Muscle layer of duodenum (tissue), 2 donors: ENCODE data around the gene WWOX.

ENCODE experiments used
- H3K27ac ChIP-seq: one replicate; pipeline ENCODE4 v1.7.0; 2013; ENCODE audit warnings: mild to moderate bottlenecking, low read length
- H3K27me3 ChIP-seq: one replicate; pipeline ENCODE4 v1.7.0; 2013; ENCODE audit warnings: low read depth, mild to moderate bottlenecking, control low read depth, low read length
- H3K36me3 ChIP-seq, 2 donors: one replicate each; pipeline ENCODE4 v1.7.0; 2013; ENCODE audit warnings: low read length in 2 of 2, control low read depth in 1 of 2, mild to moderate bottlenecking in 1 of 2; ENCODE audit not compliant: insufficient read depth in 2 of 2, control insufficient read depth in 1 of 2
- H3K4me1 ChIP-seq, 2 donors: one replicate each; pipeline ENCODE4 v1.7.0; 2013; ENCODE audit warnings: low read length in 2 of 2, mild to moderate bottlenecking in 2 of 2, control low read depth in 1 of 2, moderate library complexity in 1 of 2; ENCODE audit not compliant: insufficient read depth in 2 of 2, control insufficient read depth in 1 of 2
- H3K4me3 ChIP-seq, 2 donors: one replicate each; pipeline ENCODE4 v1.7.0; 2013; ENCODE audit warnings: low read length in 2 of 2, low read depth in 1 of 2, mild to moderate bottlenecking in 1 of 2
- H3K9me3 ChIP-seq, 2 donors: one replicate each; pipeline ENCODE4 v1.7.0; 2013; ENCODE audit warnings: low read length in 2 of 2, control low read depth in 1 of 2, mild to moderate bottlenecking in 1 of 2; ENCODE audit not compliant: control insufficient read depth in 1 of 2
- donor health status: healthy.

Gene WWOX

DNA sequence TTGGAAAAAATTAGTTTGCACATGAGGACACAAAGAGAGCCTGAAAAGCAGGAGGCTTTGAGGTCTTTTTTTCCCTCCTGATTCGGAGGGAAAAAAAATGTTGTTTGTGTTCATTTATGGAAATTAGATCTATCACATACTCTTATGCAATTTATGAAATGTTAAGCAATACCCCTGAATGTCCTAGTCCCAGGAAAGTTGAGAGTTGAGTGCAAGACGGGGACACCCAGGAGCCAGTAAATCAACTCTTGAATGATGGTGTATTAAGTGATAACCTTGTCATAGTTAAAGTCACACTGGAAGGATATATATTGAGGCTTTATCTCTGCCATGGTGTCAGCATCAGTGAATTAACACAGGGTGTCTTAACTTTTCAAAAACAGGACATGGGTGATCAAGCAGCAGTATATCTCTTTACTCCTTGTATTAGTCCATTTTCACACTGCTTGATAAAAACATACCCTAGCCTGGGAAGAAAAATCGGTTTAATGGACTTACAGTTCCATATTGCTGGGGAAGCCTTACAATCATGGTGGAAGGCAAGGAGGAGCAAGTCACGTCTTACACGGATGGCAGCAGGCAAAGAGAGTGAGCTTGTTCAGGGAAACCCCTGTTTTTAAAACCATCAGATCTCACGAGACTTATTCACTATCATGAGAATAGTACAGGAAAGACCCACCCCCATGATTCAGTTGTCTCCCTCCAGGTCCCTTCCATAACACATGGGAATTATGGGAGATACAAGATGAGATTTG is 1032.0 kb downstream of the WWOX start:
- no peak overlapping the region for H3K4me3 ChIP-seq
- no peaks in the 10 kb centered on the region for H3K36me3 ChIP-seq
- no peaks in the 10 kb centered on the region for H3K9me3 ChIP-seq
- H3K27ac ChIP-seq: no peak overlapping the region
- H3K4me1 ChIP-seq: no peaks in the 10 kb centered on the region
- no peaks in the 10 kb centered on the region for H3K27me3 ChIP-seq

DNA sequence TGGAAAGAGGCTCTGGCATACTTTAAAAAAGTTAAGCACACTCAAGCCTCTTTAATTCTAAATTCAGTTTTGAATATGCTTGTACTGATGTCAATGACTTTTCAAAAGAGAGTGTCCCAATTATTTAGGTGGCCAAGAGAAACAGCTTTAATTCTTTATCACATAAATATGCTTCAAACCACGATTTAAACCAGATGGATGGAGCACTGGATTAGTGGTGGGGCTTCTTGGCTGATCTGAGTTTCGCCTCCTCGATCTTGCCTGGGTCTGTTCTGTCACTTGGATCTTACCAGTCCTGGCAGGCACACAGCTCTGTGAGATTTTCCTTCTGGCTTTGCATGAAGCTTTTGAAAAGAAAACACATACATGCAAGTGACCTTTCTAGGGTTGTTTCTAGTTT is 1033.2 kb downstream of the WWOX start:
- Histone ChIP-seq H3K4me1 (no peaks in the 10 kb centered on the region), H3K27me3 (no peaks in the 10 kb centered on the region), H3K36me3 (no peaks in the 10 kb centered on the region), H3K9me3 (no peaks in the 10 kb centered on the region), H3K27ac (no peak overlapping the region), H3K4me3 (no peak overlapping the region)

DNA sequence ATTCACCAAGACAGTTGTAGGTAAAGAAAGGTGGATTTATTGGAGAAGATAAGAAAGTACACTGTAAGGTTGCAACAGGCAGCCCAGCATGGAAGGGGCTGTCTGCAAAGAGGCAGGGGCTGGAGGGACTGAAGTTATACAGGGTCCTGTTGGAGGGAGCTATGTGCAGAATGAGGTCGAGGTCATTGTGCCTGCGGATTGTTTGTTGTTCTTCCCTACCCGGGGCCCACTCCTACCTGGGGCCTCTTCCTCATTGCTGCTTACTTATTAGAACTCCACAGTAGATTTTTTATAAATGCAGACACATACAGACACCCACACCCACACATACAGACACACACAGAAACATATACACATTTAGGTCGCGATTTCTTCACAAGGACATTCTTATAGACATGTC is 1034.8 kb downstream of the WWOX start:
- no peaks in the 10 kb centered on the region for H3K9me3 ChIP-seq
- H3K27ac ChIP-seq: no peak overlapping the region
- H3K4me1 ChIP-seq: no peaks in the 10 kb centered on the region
- H3K36me3 ChIP-seq: no peaks in the 10 kb centered on the region
- H3K27me3 ChIP-seq: no peaks in the 10 kb centered on the region
- no peak overlapping the region for H3K4me3 ChIP-seq

DNA sequence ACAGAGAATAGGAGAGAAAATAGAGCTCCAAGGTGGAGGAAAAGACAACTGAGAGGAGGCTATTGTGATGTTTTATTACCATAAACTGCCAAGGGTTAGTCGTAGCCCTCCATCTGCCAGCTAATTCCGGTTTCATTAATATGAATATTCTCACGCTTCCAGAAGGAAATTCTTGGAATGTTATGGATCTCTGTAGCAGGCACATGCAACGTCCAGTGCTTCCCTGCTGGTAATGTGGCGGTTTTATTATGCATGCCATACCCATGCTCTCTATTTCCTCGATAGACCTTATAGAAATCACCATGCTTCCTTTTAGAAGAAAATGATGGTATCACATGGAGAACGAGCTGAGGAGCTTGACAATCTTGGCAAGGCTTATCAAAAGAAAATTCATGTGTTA is 1037.5 kb downstream of the WWOX start:
- Histone ChIP-seq H3K4me1 (no peaks in the 10 kb centered on the region), H3K27ac (no peak overlapping the region)

DNA sequence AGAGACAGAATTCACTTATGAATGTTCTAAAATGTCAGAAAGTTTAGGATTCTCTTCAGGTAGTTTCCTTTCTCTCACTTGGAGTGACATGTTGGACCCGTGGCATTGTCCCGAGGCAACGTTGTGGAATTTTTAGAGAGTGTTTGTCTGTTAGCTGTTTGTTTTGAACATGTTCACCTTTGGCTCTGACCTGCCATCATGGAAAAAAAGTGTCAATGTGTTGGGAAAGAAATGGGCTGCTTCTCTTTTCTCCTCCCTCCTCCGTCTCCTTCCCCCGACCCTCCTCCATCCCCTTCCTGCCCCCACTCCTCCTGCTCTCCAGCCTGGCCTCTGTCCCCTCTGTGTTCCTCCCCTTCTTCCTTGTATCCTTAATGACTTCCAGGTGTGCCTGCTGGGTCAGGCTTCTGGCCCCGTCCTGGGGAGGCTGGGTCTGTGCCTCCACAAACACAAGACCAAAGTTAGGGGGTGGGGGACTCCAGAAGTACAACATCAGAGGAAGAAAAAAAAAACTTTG is 1038.0 kb downstream of the WWOX start:
- H3K4me1 ChIP-seq: no peaks in the 10 kb centered on the region
- H3K9me3 ChIP-seq: no peaks in the 10 kb centered on the region
- no peaks in the 10 kb centered on the region for H3K27me3 ChIP-seq
- H3K27ac ChIP-seq: no peak overlapping the region
- no peaks in the 10 kb centered on the region for H3K36me3 ChIP-seq
- no peak overlapping the region for H3K4me3 ChIP-seq

More for the DNA sequence above, 1037.5 kb downstream of the WWOX start:
- Histone ChIP-seq H3K4me3 (no peak overlapping the region), H3K27me3 (no peaks in the 10 kb centered on the region), H3K36me3 (no peaks in the 10 kb centered on the region), H3K9me3 (no peaks in the 10 kb centered on the region)

DNA sequence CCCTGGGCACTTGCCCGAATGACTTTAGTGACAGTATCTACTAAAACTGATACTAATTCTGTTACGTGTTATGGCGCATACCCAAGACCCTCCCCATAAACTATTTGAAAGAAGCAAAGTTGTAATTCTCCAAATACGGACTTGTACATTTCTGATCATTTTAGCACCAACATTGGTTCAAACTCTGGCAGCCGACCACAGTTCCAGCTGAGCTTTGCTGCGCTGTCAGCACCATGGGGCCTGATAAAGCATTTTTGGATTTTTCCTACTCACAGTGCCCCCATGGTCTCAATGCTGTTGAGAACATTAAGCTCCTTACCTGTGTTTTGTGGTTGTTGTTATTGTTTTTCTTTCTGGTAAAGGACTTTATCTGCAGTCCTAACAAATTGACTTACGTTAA is 1040.3 kb downstream of the WWOX start:
- Histone ChIP-seq H3K4me1 (no peaks in the 10 kb centered on the region), H3K36me3 (no peaks in the 10 kb centered on the region), H3K9me3 (no peaks in the 10 kb centered on the region), H3K27me3 (no peaks in the 10 kb centered on the region), H3K27ac (no peak overlapping the region), H3K4me3 (no peak overlapping the region)

DNA sequence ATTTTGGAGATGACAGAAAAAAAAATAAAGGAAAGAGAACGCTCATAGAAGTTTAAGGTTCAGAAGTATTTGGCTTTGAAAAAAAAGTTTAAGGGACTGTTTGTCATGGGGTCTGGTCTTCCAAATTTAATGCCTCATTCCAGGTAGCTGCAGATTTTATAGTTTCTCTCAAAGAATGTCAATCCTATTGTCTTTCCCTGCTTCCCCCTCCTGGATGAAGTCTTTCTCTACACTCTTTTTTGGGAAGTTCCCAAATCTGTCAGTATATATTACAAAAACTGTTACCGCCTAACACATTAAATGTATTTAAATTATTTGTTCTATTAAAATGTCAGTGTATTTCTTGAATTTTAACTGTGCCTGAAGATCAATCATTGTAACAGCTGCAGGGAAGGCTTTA is 1043.6 kb downstream of the WWOX start:
- no peaks in the 10 kb centered on the region for H3K4me1 ChIP-seq
- no peak overlapping the region for H3K4me3 ChIP-seq
- no peaks in the 10 kb centered on the region for H3K9me3 ChIP-seq
- no peaks in the 10 kb centered on the region for H3K27me3 ChIP-seq
- no peak overlapping the region for H3K27ac ChIP-seq
- H3K36me3 ChIP-seq: no peaks in the 10 kb centered on the region

DNA sequence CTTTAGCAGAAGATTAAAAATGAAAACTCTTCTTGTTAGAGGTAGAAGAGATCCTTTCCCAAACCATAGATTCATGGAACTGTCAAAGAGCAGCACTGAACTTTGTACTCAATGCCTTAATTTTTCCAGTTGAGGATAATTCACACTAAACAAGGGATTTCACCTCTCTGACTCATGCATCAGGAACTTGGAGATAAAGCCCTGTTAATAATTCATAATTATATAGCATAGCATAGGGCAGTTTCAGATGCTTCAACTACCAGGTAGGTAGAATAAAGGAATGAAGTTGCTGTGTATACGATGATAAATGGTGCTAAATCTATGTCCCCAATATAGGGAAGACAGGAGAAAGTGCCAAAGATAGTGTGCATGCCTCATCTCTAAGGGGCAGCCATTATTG is 1050.7 kb downstream of the WWOX start:
- Histone ChIP-seq H3K9me3 (no peaks in the 10 kb centered on the region), H3K27ac (no peak overlapping the region), H3K4me1 (no peaks in the 10 kb centered on the region), H3K4me3 (no peak overlapping the region), H3K36me3 (no peaks in the 10 kb centered on the region), H3K27me3 (no peaks in the 10 kb centered on the region)

DNA sequence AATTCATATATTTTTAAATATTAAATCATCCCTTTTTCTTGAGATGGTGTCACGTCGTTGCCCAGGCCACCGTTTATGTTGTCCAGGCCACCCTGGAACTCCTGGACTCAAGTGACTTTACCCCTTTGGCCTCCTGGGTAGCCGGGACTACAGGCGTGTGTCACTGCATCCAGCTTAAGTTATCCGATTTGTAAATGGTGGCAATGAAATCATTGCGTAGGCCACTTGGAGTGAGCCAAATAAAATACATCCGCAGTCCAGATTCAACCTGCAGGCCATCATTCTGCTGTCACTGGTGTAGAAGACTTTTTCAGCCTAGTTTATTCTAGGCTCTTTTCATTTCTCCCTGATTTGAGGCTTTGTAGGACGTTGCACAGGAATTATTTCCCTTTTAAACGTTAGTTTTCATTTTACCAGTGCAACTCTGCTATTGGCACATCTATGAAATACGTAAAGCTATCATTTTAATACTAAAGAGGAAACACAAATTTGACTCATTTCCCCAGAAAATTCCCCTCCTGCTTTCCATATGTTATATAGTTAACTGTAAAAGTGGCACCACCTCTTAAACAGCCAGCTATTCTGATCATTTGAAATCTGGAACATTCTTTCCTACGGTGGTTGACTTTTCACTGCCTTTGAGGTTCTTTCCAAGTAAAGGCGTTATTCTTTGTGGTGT is 1051.3 kb downstream of the WWOX start:
- Histone ChIP-seq H3K9me3 (no peaks in the 10 kb centered on the region), H3K27ac (no peak overlapping the region), H3K36me3 (no peaks in the 10 kb centered on the region), H3K4me1 (no peaks in the 10 kb centered on the region), H3K4me3 (no peak overlapping the region), H3K27me3 (no peaks in the 10 kb centered on the region)

DNA sequence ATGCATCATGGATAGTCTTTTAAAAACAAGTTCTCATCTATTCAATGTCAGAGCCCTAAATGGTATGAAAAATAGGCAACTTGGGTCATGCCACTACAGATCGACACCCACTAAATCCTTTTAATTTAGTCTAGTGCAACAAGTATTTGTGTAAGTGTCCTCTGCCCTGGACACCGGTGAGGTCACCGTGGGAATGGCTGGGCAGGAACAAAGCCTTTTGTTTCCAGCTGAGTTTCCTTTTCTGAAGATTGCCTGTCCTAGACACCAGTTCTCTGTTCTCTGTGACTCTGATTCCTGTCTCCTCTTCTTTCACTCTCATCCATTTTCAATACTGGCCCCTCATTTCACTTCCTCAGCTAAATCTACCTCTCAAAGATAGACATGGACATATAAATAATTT is 1054.6 kb downstream of the WWOX start:
- no peaks in the 10 kb centered on the region for H3K4me1 ChIP-seq
- H3K36me3 ChIP-seq: no peaks in the 10 kb centered on the region
- H3K9me3 ChIP-seq: no peaks in the 10 kb centered on the region
- H3K27me3 ChIP-seq: no peaks in the 10 kb centered on the region
- no peak overlapping the region for H3K4me3 ChIP-seq
- H3K27ac ChIP-seq: no peak overlapping the region

DNA sequence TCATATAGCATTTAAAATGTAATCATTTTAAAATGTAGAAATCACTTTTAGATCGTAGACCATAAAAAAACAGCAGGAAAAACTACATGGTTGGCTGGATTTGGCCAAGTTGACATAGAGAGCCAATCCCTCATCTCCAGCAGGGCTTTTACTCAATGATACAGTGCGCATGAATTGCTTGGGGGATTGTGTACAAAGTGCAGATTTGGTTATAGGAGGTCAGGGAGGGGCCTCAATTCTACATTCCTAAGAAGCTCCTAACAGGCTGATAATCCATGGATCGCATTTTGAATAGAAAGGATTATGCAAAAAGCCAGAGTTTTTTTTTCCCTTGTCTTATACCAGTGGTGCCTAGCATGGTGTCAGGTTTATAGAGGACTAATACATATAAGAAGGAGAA is 1056.0 kb downstream of the WWOX start:
- Histone ChIP-seq H3K27me3 (no peaks in the 10 kb centered on the region), H3K9me3 (no peaks in the 10 kb centered on the region), H3K36me3 (no peaks in the 10 kb centered on the region), H3K4me1 (no peaks in the 10 kb centered on the region), H3K4me3 (no peak overlapping the region), H3K27ac (no peak overlapping the region)
